CD4-positive, alpha-beta T cell treated with Interleukin-1 beta for 1 hour (primary cell): ENCODE data around the gene RPP38.

Experiments
- DNase-seq, 2 donors: peaks; one replicate each; pipeline ENCODE4 v3.0.0-alpha.2; 2020 to 2022

Gene RPP38

GRCh38 chr10:15113766-15114165 lies 16.6 kb downstream of the RPP38 start:
- DNase-seq = no peak

GRCh38 chr10:15116225-15116624 lies 19.1 kb downstream of the RPP38 start:
- no peak for DNase-seq

- no peak for DNase-seq
Observed at GRCh38 chr10:15118615-15119014, 21.5 kb downstream of the RPP38 start.

- DNase-seq = no peak
Observed at GRCh38 chr10:15120523-15120922, 23.4 kb downstream of the RPP38 start.

- no peak for DNase-seq
Observed at GRCh38 chr10:15121707-15122106, 24.6 kb downstream of the RPP38 start.

- DNase-seq = no peak
Observed at GRCh38 chr10:15122477-15123030, 25.4 kb downstream of the RPP38 start.

- no peak for DNase-seq
Observed at GRCh38 chr10:15123749-15124184, 26.6 kb downstream of the RPP38 start.

- no peak for DNase-seq
Observed at GRCh38 chr10:15124190-15124589, 27.0 kb downstream of the RPP38 start.

- DNase-seq = no peak
Observed at GRCh38 chr10:15124908-15125307, 27.8 kb downstream of the RPP38 start.

- no peak for DNase-seq
Observed at GRCh38 chr10:15131330-15131729, 34.2 kb downstream of the RPP38 start.

- no peak for DNase-seq
Observed at GRCh38 chr10:15136129-15137035, 39.2 kb downstream of the RPP38 start.

GRCh38 chr10:15137036-15137359 lies 39.8 kb downstream of the RPP38 start:
- no peak for DNase-seq

- no peak for DNase-seq
Observed at GRCh38 chr10:15137636-15138035, 40.5 kb downstream of the RPP38 start.

- no peak for DNase-seq
Observed at GRCh38 chr10:15140698-15141097, 43.5 kb downstream of the RPP38 start.

- peak in 1 of 2 donors; percentile 67 for DNase-seq
Observed at GRCh38 chr10:15141136-15142054, 44.2 kb downstream of the RPP38 start.

- DNase-seq = no peak
Observed at GRCh38 chr10:15144788-15145187, 47.6 kb downstream of the RPP38 start.

- DNase-seq = no peak
Observed at GRCh38 chr10:15146366-15146765, 49.2 kb downstream of the RPP38 start.

GRCh38 chr10:15147594-15148392 lies 50.6 kb downstream of the RPP38 start:
- DNase-seq = no peak

- no peak for DNase-seq
Observed at GRCh38 chr10:15149042-15149771, 52.1 kb downstream of the RPP38 start.

- no peak for DNase-seq
Observed at GRCh38 chr10:15150563-15150962, 53.4 kb downstream of the RPP38 start.

- no peak for DNase-seq
Observed at GRCh38 chr10:15152556-15152955, 55.4 kb downstream of the RPP38 start.
